Neural progenitor cell (in vitro differentiated cells): ENCODE data around the gene CPOX.

ENCODE experiments used
- CTCF ChIP-seq: fragments of 200-600 bp; sonication (generic); IDR thresholded peaks from 2 replicates; pipeline ENCODE4 v1.5.1; 2017; ENCODE audit warnings: antibody characterized with exemption, mild to moderate bottlenecking
- EZH2phosphoT487 ChIP-seq: fragments of 200-600 bp; sonication (generic); IDR thresholded peaks from 2 replicates; pipeline ENCODE4 v1.6.1; 2017; ENCODE audit warnings: antibody characterized with exemption

- TF ChIP-seq CTCF (no peak), EZH2phosphoT487 (no peak)
Observed at GRCh38 chr3:98565237-98565643, 28.2 kb downstream of the CPOX start.
